Spleen (tissue), 7 donors: ENCODE measurements around the gene CYLC1.

Source experiments
- CTCF ChIP-seq, 11 experiments: fragments of 200-600 bp in 7 of 11; fragments of 450-650 bp in 4 of 11; sonication (generic) in 4 of 11; IDR thresholded peaks in 8 of 11; conservative IDR thresholded peaks in 3 of 11; 1 replicate in 7 of 11; 2 replicates in 4 of 11; pipeline versions ENCODE4 v1.4.0 to v1.8.0; 2016 to 2021; ENCODE audit warnings: antibody characterized with exemption in 11 of 11, inconsistent platforms in 4 of 11, mild to moderate bottlenecking in 1 of 11
- POLR2AphosphoS5 ChIP-seq, 3 donors: sonication (generic); formaldehyde crosslinking; IDR thresholded peaks; one replicate each; pipeline ENCODE4 v1.5.1; 2017; ENCODE audit warnings: antibody characterized with exemption in 3 of 3
- donor health status: DM: no; HTN: no; CAD: no; lungs with moderate emphysema.
- donor health status: DM: no; HTN: no; CAD: no.
- donor health status: DM: no; HTN: no; CAD: no.

DNA sequence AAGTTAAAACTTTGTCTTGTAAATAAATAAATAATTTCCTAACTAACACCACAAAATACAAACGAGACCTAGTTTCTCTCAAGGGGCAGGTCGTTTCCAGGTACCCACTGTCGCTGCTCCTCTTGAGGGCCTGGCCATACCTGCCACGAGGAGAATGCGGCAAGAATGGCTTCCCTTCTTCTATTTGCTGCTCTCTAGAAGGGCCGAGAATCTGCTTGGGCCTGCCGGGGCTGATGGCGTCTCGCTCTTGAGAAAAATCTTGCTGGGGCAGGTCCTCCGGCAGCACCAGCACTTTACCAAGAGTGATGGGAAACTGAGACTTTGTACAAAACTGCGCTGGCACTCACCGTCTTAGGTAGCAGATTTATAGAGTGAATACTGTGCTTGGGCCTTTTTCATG is 31.5 kb downstream of the CYLC1 start:
- TF ChIP-seq CTCF (IDR thresholded peaks at IDR 0.05 in 8 of 11, conservative IDR thresholded peaks at IDR 0.05 in 3 of 11), result no peak
- TF ChIP-seq POLR2AphosphoS5 (IDR thresholded peaks at IDR 0.05), result no peak
